GM21390 (cell line): ENCODE measurements around the gene AFAP1L1.

ENCODE experiments used
- ATAC-seq: cut with Tn5 transposase; IDR thresholded peaks from one replicate; pipeline ENCODE4 v1.9.1; 2021; ENCODE audit not compliant: unreplicated experiment

AFAP1L1 gene

GRCh38 chr5:149310947-149311658, 39.4 kb downstream of the AFAP1L1 start:
- ATAC-seq = no peak

GRCh38 chr5:149313151-149313841, 41.6 kb downstream of the AFAP1L1 start:
- no peak for ATAC-seq

DNA sequence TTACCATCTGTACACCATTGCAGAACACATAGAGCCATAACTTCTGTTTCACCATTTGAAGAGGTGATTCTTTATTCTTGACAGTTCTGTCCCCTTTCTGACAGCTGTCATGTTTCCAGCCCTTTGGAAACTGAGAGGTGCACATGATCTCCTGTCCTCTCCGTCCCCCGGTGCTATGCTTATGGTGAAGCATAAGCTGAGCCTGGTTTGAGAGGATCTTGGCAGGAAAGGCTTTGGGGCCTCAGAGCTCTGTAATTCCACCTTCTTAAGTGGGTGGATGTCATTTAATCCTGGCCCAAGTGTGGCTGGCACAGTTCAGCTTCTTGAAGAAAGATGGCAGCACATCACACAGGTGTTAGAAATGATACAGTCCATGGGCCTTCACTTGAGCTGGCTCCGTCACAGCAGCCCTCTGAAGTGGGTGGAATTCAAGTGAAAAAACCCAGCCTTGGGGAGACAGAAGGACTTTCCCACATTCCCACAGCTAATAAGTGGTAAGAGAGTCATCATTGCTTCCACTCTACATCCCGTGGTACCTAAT, 43.0 kb downstream of the AFAP1L1 start:
- no peak for ATAC-seq

- ATAC-seq = no peak
Observed at GRCh38 chr5:149315753-149316152, 44.1 kb downstream of the AFAP1L1 start.

DNA sequence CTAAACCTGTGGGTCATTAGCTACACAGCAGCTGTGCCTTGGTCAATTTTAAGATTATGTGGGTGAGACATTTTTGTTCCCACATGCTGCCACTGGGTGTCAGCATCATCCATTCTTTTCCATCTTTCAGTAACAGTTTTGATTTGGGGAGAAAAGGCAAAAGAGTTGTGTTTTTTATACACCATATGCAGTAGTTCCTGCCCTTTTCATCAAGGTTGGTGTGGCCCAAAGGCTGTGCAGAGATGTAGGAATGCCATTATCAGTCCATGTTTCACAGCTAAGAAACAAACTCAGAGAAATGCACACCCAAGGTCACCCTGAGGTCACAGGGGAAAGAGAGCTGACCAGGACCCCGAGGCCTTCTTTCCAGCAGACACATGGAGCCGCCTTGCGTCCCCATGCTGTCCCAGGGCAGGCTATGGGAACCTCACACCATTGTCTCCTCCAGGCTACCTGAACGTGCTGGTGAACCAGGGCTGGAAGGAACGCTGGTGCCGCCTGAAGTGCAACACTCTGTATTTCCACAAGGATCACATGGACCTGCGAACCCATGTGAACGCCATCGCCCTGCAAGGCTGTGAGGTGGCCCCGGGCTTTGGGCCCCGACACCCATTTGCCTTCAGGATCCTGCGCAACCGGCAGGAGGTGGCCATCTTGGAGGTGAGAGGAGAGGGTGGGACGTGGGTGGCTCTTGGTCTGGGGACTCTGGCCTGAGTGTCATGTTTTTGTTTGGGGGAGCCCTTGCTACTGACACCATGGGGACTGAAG, 45.8 kb downstream of the AFAP1L1 start:
- ATAC-seq = no peak

DNA sequence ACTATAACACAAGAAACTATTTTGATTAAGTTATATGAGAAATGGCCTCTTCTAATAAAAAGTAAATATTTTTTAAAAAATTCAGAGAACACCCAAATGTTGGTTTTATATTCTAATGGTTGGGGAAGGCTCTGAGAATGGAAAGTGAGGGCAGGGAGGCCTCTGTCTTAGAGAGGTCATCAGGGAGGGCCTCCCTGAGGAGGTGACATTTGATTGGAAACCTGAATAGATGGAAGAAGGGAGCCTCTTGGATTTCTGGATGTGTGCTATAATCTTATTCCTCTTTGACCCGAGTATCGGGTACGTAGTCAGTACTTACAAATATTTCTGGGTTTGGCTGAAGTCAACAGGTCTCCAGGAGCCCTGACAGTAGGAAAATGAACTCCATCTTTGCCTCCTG, 47.5 kb downstream of the AFAP1L1 start:
- no peak for ATAC-seq

- ATAC-seq = no peak
Observed at GRCh38 chr5:149320791-149321330, 49.2 kb downstream of the AFAP1L1 start.

DNA sequence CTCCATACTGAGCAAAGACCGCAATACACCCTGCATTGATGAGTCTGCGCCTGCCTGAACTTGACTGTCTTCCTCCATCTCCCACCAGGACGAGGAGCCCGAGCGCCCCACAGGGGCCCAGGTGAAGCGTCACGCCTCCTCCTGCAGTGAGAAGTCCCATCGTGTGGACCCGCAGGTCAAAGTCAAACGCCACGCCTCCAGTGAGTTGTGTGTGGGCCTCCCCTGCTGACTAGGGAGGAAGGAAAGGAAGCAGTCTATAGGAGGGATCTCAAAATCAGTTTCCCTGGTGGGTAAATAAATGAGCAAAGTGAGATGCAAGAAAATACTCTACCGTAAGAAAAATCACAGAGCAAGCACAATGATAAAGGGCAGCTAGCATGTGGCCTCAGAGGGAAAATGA, 50.9 kb downstream of the AFAP1L1 start:
- no peak for ATAC-seq

- ATAC-seq = no peak
Observed at GRCh38 chr5:149323210-149323609, 51.6 kb downstream of the AFAP1L1 start.

GRCh38 chr5:149323621-149324205, 52.1 kb downstream of the AFAP1L1 start:
- ATAC-seq = no peak

DNA sequence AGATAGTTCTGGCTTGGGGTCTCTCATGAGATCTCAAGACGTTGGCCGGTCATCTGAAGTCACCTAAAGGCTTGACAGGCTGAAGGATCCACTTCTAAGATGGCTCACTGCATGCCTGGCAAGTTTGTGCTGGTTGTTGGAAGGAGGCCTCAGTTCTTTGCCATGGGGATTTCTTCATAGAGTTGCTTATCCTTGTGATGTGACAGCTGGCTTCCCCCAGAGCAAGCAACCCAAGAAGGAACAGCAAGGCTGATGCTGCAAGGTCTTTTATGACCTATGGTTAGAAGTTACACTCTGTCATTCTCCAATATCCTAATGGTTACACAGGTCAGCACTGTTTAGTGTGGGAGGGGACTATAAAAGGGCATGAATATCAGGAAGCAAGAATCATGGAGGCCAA, 53.0 kb downstream of the AFAP1L1 start:
- no peak for ATAC-seq

GRCh38 chr5:149325166-149325735, 53.6 kb downstream of the AFAP1L1 start:
- no peak for ATAC-seq

DNA sequence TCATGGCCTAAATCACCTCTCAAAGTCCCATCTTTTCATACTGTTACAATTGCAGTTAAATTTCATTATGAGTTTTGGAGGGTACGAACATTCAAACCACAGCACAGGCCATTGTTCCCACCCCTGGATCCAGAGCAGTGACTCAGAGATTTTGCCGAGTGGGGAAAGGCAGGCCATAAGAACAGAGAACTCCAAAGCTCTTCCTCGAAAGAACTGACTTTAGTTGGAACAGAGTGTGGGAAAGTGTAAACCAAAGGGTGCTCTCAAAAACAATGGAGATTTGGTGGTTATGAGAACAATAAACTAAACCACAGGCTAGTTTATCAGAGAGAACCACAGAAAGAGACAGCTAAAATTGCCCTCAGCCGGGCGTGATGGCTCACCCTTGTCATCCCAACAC, 54.2 kb downstream of the AFAP1L1 start:
- no peak for ATAC-seq

- no peak for ATAC-seq
Observed at GRCh38 chr5:149326611-149327010, 55.0 kb downstream of the AFAP1L1 start.

DNA sequence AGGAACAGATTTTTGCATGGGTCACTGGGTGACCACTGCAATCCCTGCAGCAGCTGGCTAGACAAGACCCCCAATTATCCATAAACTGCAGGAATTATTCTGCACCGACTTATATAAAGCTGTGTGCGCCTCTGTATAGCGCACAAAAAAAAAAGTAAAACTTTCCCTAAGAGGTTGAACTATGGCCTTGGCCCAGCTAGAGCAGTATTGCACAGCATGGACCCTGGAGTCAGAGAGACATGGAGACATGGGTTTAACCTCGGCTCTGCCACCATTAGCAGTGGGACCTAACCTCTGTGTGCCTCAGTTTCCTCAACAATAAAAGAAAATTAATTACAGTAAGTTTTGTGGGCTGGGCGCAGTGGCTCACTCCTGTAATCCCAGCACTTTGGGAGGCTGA, 56.5 kb downstream of the AFAP1L1 start:
- no peak for ATAC-seq

- no peak for ATAC-seq
Observed at GRCh38 chr5:149333711-149334443, 62.2 kb downstream of the AFAP1L1 start.

GRCh38 chr5:149337736-149338135, 66.1 kb downstream of the AFAP1L1 start:
- no peak for ATAC-seq

GRCh38 chr5:149338364-149338763, 66.7 kb downstream of the AFAP1L1 start:
- ATAC-seq = no peak

GRCh38 chr5:149340920-149341319, 69.3 kb downstream of the AFAP1L1 start:
- ATAC-seq = no peak

- no peak for ATAC-seq
Observed at GRCh38 chr5:149341876-149342275, 70.2 kb downstream of the AFAP1L1 start.
